ENCODE results near the gene PHGDH.
"Not testable (repeated sequence)": the region's sequence is repeated elsewhere in the genome, so short reads cannot be mapped to it uniquely, and the experiment has no call there.

The PHGDH gene

GRCh38 chr1:119700326-119700725, 11.4 kb upstream of the PHGDH start:
- DNase-seq (ENCODE audit: low spot score) = no peak

GRCh38 chr1:119701659-119702058, 10.1 kb upstream of the PHGDH start:
- DNase-seq (ENCODE audit: low spot score) = no peak

- peak; percentile 61 for DNase-seq (ENCODE audit: low spot score)
Observed at GRCh38 chr1:119702384-119702783, 9.3 kb upstream of the PHGDH start.

- DNase-seq (ENCODE audit: low spot score) = no peak
Observed at GRCh38 chr1:119703666-119704450, 7.9 kb upstream of the PHGDH start.

- DNase-seq (ENCODE audit: low spot score) = not testable (repeated sequence)
Observed at GRCh38 chr1:119706599-119706998, 5.1 kb upstream of the PHGDH start.

- DNase-seq (ENCODE audit: low spot score) = not testable (repeated sequence)
Observed at GRCh38 chr1:119711356-119711803, 354 bp upstream of the PHGDH start.

GRCh38 chr1:119712342-119713038, 756 bp downstream of the PHGDH start:
- DNase-seq (ENCODE audit: low spot score) = peak; percentile 93

- DNase-seq (ENCODE audit: low spot score) = peak; percentile 51
Observed at GRCh38 chr1:119713039-119713748, 1.5 kb downstream of the PHGDH start.

- DNase-seq (ENCODE audit: low spot score) = no peak
Observed at GRCh38 chr1:119713749-119714456, 2.2 kb downstream of the PHGDH start.

GRCh38 chr1:119714583-119714982, 2.8 kb downstream of the PHGDH start:
- no peak for DNase-seq (ENCODE audit: low spot score)

- DNase-seq (ENCODE audit: low spot score) = peak; percentile 41
Observed at GRCh38 chr1:119715542-119715941, 3.8 kb downstream of the PHGDH start.

- no peak for DNase-seq (ENCODE audit: low spot score)
Observed at GRCh38 chr1:119718409-119718808, 6.7 kb downstream of the PHGDH start.

GRCh38 chr1:119718972-119719371, 7.2 kb downstream of the PHGDH start:
- no peak for DNase-seq (ENCODE audit: low spot score)

GRCh38 chr1:119720866-119721440, 9.2 kb downstream of the PHGDH start:
- no peak for DNase-seq (ENCODE audit: low spot score)

GRCh38 chr1:119721896-119722295, 10.2 kb downstream of the PHGDH start:
- no peak for DNase-seq (ENCODE audit: low spot score)

- DNase-seq (ENCODE audit: low spot score) = no peak
Observed at GRCh38 chr1:119724611-119725218, 13.0 kb downstream of the PHGDH start.

- no peak for DNase-seq (ENCODE audit: low spot score)
Observed at GRCh38 chr1:119725626-119726025, 13.9 kb downstream of the PHGDH start.

- DNase-seq (ENCODE audit: low spot score) = no peak
Observed at GRCh38 chr1:119727991-119728390, 16.3 kb downstream of the PHGDH start.

GRCh38 chr1:119729044-119729443, 17.3 kb downstream of the PHGDH start:
- no peak for DNase-seq (ENCODE audit: low spot score)

- DNase-seq (ENCODE audit: low spot score) = no peak
Observed at GRCh38 chr1:119731060-119731459, 19.3 kb downstream of the PHGDH start.

GRCh38 chr1:119731741-119732430, 20.2 kb downstream of the PHGDH start:
- DNase-seq (ENCODE audit: low spot score) = no peak
